Chondrocyte (in vitro differentiated cells): ENCODE results near the gene PLB1. TPM values are rescaled to one million over a fixed set of nuclear protein-coding genes. Genes with fewer than 3 reads are reported as not detected.
A peak's percentile ranks its signal among the peaks of the same experiment; 100 is the strongest.

Experiments
- DNase-seq: peaks from one replicate; pipeline ENCODE4 v3.0.0; 2021; ENCODE audit warnings: mixed read lengths, low spot score
- H3K27ac Mint-ChIP-seq: one replicate; pipeline ENCODE4 v1.8.0; 2021; ENCODE audit warnings: mild to moderate bottlenecking, moderate library complexity, mixed read lengths; ENCODE audit not compliant: unreplicated experiment
- H3K27me3 Mint-ChIP-seq: 2 replicates; pipeline ENCODE4 v1.8.0; 2021; ENCODE audit warnings: low read depth, mixed read lengths
- H3K36me3 Mint-ChIP-seq: 2 replicates; pipeline ENCODE4 v1.8.0; 2021; ENCODE audit warnings: low read depth, mixed read lengths
- H3K4me1 Mint-ChIP-seq: 2 replicates; pipeline ENCODE4 v1.8.0; 2021; ENCODE audit warnings: low read depth, mild to moderate bottlenecking, mixed read lengths
- H3K4me3 Mint-ChIP-seq: one replicate; pipeline ENCODE4 v1.8.0; 2021; ENCODE audit warnings: mild to moderate bottlenecking, moderate library complexity, mixed read lengths; ENCODE audit not compliant: unreplicated experiment
- H3K9me3 Mint-ChIP-seq: 2 replicates; pipeline ENCODE4 v1.8.0; 2021; ENCODE audit warnings: low read depth, mixed read lengths
- CTCF ChIP-seq: fragments of 200-600 bp; sonication (generic); IDR thresholded peaks from 2 replicates; pipeline ENCODE4 v1.5.0; 2021; ENCODE audit warnings: antibody characterized with exemption, mild to moderate bottlenecking, moderate library complexity
- total RNA-seq: library from RNA; stranded (reverse); gene quantifications from 3 replicates; pipeline ENCODE4 v1.2.1, GENCODE V29; 2021

Gene PLB1
- total RNA-seq, 1 donor from 2014 or later: 4.4 TPM

- no peak for DNase-seq
- peaks cover 77% of the 10 kb centered on the region for H3K4me1 Mint-ChIP-seq
- no peak overlapping the region for H3K4me3 Mint-ChIP-seq
- TF ChIP-seq CTCF: no peak
- H3K36me3 Mint-ChIP-seq: no peaks in the 10 kb centered on the region
- H3K27me3 Mint-ChIP-seq: no peaks in the 10 kb centered on the region
- no peaks in the 10 kb centered on the region for H3K9me3 Mint-ChIP-seq
- H3K27ac Mint-ChIP-seq: peak overlapping the region; percentile 99
These were observed 137.3 kb downstream of the PLB1 start for GRCh38 chr2:28633204-28633603.

- peak overlapping the region; percentile 99 for H3K27ac Mint-ChIP-seq
These were observed 137.9 kb downstream of the PLB1 start for GRCh38 chr2:28633746-28634145.

GRCh38 chr2:28635191-28635611 lies 139.3 kb downstream of the PLB1 start:
- DNase-seq: no peak

More at GRCh38 chr2:28633746-28634145, 137.9 kb downstream of the PLB1 start:
- TF ChIP-seq CTCF: no peak
- H3K36me3 Mint-ChIP-seq: no peaks in the 10 kb centered on the region
- peaks cover 80% of the 10 kb centered on the region for H3K4me1 Mint-ChIP-seq
- no peak for DNase-seq
- no peaks in the 10 kb centered on the region for H3K27me3 Mint-ChIP-seq
- no peak overlapping the region for H3K4me3 Mint-ChIP-seq
- no peaks in the 10 kb centered on the region for H3K9me3 Mint-ChIP-seq

GRCh38 chr2:28636491-28636890 lies 140.6 kb downstream of the PLB1 start:
- no peak for DNase-seq
- H3K9me3 Mint-ChIP-seq: no peaks in the 10 kb centered on the region
- H3K4me1 Mint-ChIP-seq: peaks cover 67% of the 10 kb centered on the region
- H3K27ac Mint-ChIP-seq: peak overlapping the region; percentile 99
- no peaks in the 10 kb centered on the region for H3K27me3 Mint-ChIP-seq
- H3K4me3 Mint-ChIP-seq: no peak overlapping the region
- TF ChIP-seq CTCF: no peak
- no peaks in the 10 kb centered on the region for H3K36me3 Mint-ChIP-seq

More at GRCh38 chr2:28635191-28635611, 139.3 kb downstream of the PLB1 start:
- no peaks in the 10 kb centered on the region for H3K36me3 Mint-ChIP-seq
- no peak overlapping the region for H3K4me3 Mint-ChIP-seq
- no peaks in the 10 kb centered on the region for H3K27me3 Mint-ChIP-seq
- peaks cover 80% of the 10 kb centered on the region for H3K4me1 Mint-ChIP-seq
- H3K9me3 Mint-ChIP-seq: no peaks in the 10 kb centered on the region
- peak overlapping the region; percentile 99 for H3K27ac Mint-ChIP-seq
- TF ChIP-seq CTCF: no peak

GRCh38 chr2:28637066-28638047 lies 141.5 kb downstream of the PLB1 start:
- TF ChIP-seq CTCF: no peak
- DNase-seq: no peak
- Mint-ChIP-seq H3K4me3 (no peak overlapping the region), H3K27me3 (no peaks in the 10 kb centered on the region), H3K27ac (peak overlapping the region; percentile 99), H3K9me3 (no peaks in the 10 kb centered on the region), H3K36me3 (peaks cover 3% of the 10 kb centered on the region), H3K4me1 (peaks cover 63% of the 10 kb centered on the region)
